B cell (primary cell): ENCODE results near the gene MICA. TPM values are rescaled to one million over a fixed set of nuclear protein-coding genes. Genes with fewer than 3 reads are reported as not detected.

Source experiments
- ATAC-seq: fragments of 200-7000 bp; cut with Tn5 transposase; one replicate; pipeline ENCODE4 v1.10.0; 2021; ENCODE audit warnings: low read depth, mild to moderate bottlenecking, moderate number of reproducible peaks, moderate library complexity
- CTCF ChIA-PET: fragments of 350-600 bp; sonication (Branson Sonifier 250); formaldehyde crosslinking; loops from one replicate; lab custom pipeline; 2021; ENCODE audit warnings: antibody characterized with exemption, inconsistent platforms; lab: Charles Lee
- POLR2A ChIA-PET: fragments of 350-600 bp; sonication (Branson Sonifier 250); formaldehyde crosslinking; loops from one replicate; lab custom pipeline; 2021; ENCODE audit warnings: antibody characterized with exemption; lab: Charles Lee
- DNase-seq: peaks from one replicate; pipeline ENCODE4 v3.0.0; 2013
- H2AFZ ChIP-seq: 2 replicates; pipeline ENCODE4 v1.6.1; 2012; ENCODE audit warnings: mild to moderate bottlenecking, low read depth, low read length; ENCODE audit not compliant: insufficient read depth, poor library complexity, severe bottlenecking
- H3K27ac ChIP-seq, 2 donors: 1 replicate in 1 of 2; 2 replicates in 1 of 2; pipeline ENCODE4 v1.5.1; 2012 to 2013; ENCODE audit warnings: low read length in 2 of 2, mild to moderate bottlenecking in 2 of 2, moderate library complexity in 1 of 2
- H3K27me3 ChIP-seq, 4 experiments: fragments of 200-600 bp in 1 of 4; sonication (generic) in 1 of 4; replicated peaks in 1 of 4; 1 replicate in 2 of 4; 2 replicates in 2 of 4; pipeline versions ENCODE4 v1.6.1 to v1.7.0; 2013 to 2016; ENCODE audit warnings: low read length in 3 of 4, mild to moderate bottlenecking in 2 of 4, mixed read lengths in 1 of 4, moderate library complexity in 1 of 4; ENCODE audit not compliant: insufficient read depth in 4 of 4, control insufficient read depth in 3 of 4; ENCODE audit errors: control extremely low read depth in 1 of 4
- H3K36me3 ChIP-seq, 2 experiments: replicated peaks in 1 of 2; 1 replicate in 1 of 2; 2 replicates in 1 of 2; pipeline versions ENCODE4 v1.6.1 to v1.7.1; 2013; ENCODE audit warnings: low read length in 1 of 2; ENCODE audit not compliant: insufficient read depth in 2 of 2, control insufficient read depth in 1 of 2; ENCODE audit errors: control extremely low read depth in 1 of 2, extremely low read depth in 1 of 2
- H3K4me1 ChIP-seq, 2 donors: fragments of 200-600 bp in 1 of 2; sonication (generic) in 1 of 2; 1 replicate in 1 of 2; 2 replicates in 1 of 2; pipeline versions ENCODE4 v1.5.1 to v1.6.1; 2013 to 2017; ENCODE audit warnings: low read length in 2 of 2; ENCODE audit not compliant: control insufficient read depth in 2 of 2, insufficient read depth in 2 of 2
- H3K4me2 ChIP-seq: replicated peaks from 2 replicates; pipeline ENCODE3; 2012; ENCODE audit warnings: mild to moderate bottlenecking, low read depth, low read length; ENCODE audit not compliant: poor library complexity, severe bottlenecking
- H3K4me3 ChIP-seq, 5 experiments: fragments of 200-600 bp in 1 of 5; sonication (generic) in 1 of 5; 1 replicate in 3 of 5; 2 replicates in 2 of 5; pipeline versions ENCODE4 v1.5.1 to v1.7.0; 2011 to 2016; ENCODE audit warnings: low read length in 4 of 5, mild to moderate bottlenecking in 4 of 5, low read depth in 2 of 5, control low read depth in 1 of 5, moderate library complexity in 1 of 5; ENCODE audit not compliant: insufficient read depth in 1 of 5; ENCODE audit errors: control extremely low read depth in 1 of 5, extremely low read depth in 1 of 5
- H3K79me2 ChIP-seq: fragments of 200-600 bp; sonication (generic); one replicate; pipeline ENCODE4 v1.6.0; 2016; ENCODE audit warnings: low read length; ENCODE audit not compliant: control insufficient read depth, insufficient read depth
- H3K9ac ChIP-seq: fragments of 200-600 bp; sonication (generic); 2 replicates; pipeline ENCODE4 v1.6.1; 2017; ENCODE audit warnings: mild to moderate bottlenecking, low read length, moderate library complexity
- H3K9me3 ChIP-seq, 3 donors: one replicate each; pipeline versions ENCODE4 v1.6.1 to v1.7.1; 2013; ENCODE audit warnings: low read length in 2 of 3; ENCODE audit not compliant: control insufficient read depth in 2 of 3, insufficient read depth in 1 of 3; ENCODE audit errors: control extremely low read depth in 1 of 3
- H4K20me1 ChIP-seq: 2 replicates; pipeline ENCODE4 v1.6.0; 2012; ENCODE audit warnings: mild to moderate bottlenecking, low read length; ENCODE audit not compliant: insufficient read depth, control insufficient read depth, poor library complexity, severe bottlenecking
- H3K27ac Mint-ChIP-seq: one replicate; pipeline ENCODE4 v1.8.0; 2021; ENCODE audit warnings: mixed read lengths
- H3K27me3 Mint-ChIP-seq: one replicate; pipeline ENCODE4 v1.8.0; 2021; ENCODE audit warnings: mixed read lengths
- H3K4me1 Mint-ChIP-seq: one replicate; pipeline ENCODE4 v1.8.0; 2021; ENCODE audit warnings: mixed read lengths
- H3K4me3 Mint-ChIP-seq: one replicate; pipeline ENCODE4 v1.8.0; 2021; ENCODE audit warnings: mixed read lengths
- H3K9me3 Mint-ChIP-seq: one replicate; pipeline ENCODE4 v1.8.0; 2022; ENCODE audit warnings: mixed read lengths; ENCODE audit not compliant: insufficient read depth
- EZH2 ChIP-seq: IDR thresholded peaks from 2 replicates; pipeline ENCODE4 v1.6.1; 2012; ENCODE audit warnings: borderline replicate concordance, low read depth, mild to moderate bottlenecking, moderate library complexity, low read length; ENCODE audit not compliant: insufficient read depth, poor library complexity, severe bottlenecking
- WGBS: methylation state at CpG from one replicate; pipeline ENCODE4 v1.1.5; 2013; ENCODE audit warnings: missing lambda C conversion rate; ENCODE audit not compliant: insufficient coverage; 5-methylcytosine and 5-hydroxymethylcytosine counted together
- intact Hi-C: fragments of 100-400 bp; cut with micrococcal nuclease; formaldehyde crosslinking; loops from one replicate; pipeline ENCODE4 v1.10.0; 2022
- polyA plus RNA-seq: library from polyadenylated mRNA; depleted of rRNA; stranded (reverse); fragments of >200 nt; gene quantifications from 2 replicates; pipeline ENCODE4 v1.2.3, GENCODE V29; 2012
- total RNA-seq, 2 donors: library from RNA; stranded (reverse); fragments of 120-200 nt in 1 of 2; gene quantifications; 1 replicate in 1 of 2; 2 replicates in 1 of 2; pipeline versions ENCODE4 v1.2.3 to v1.2.4, GENCODE V29; 2013 to 2022
- TF ChIP-seq, protein P1 (sequence below): fragments of 200-600 bp; IDR thresholded peaks from one replicate; pipeline ENCODE4 v1.8.0; 2022; ENCODE audit warnings: antibody characterized with exemption, mild to moderate bottlenecking

MICA gene
- total and polyA plus RNA-seq, 2 donors (not counting 1 experiment from before 2014, with no cell fraction given) = 13.9 to 28.5 TPM

DNA sequence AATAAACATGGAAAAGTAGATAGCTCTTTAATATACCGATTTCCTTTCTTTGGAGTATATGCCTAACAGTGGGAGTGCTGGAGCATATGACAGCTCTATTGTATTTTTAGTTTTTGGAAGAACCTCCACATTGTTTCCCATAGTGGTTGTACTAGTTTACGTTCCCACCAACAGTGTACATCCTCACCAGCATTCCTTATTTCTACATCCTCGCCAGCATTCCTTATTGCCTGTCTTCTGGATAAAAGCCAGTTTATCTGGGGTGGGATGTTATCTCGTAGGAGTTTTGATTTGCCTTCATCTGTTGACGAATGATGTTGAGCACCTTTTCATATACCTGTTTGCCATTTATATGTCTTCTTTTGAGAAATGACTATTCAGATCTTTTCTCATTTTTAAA is 2.6 kb downstream of the MICA start:
- intact Hi-C loops = no loop called here
- H2AFZ ChIP-seq = no peak overlapping the region
- Mint-ChIP-seq H3K4me1 (peaks cover 67% of the 10 kb centered on the region), H3K9me3 (no peaks in the 10 kb centered on the region), H3K27me3 (no peaks in the 10 kb centered on the region), H3K27ac (no peak overlapping the region), H3K4me3 (peak overlapping the region; percentile 64)
- no CpG with 5 or more reads among the region's 5 CpGs for WGBS
- ChIA-PET POLR2A (no interaction called here), CTCF (interaction anchor here (1.1 kb wide), 1 partner anchor 33 kb away, joined by 3 read pairs; no protein-coding TSS in a partner anchor)
- H4K20me1 ChIP-seq = peaks cover 55% of the 10 kb centered on the region
- H3K9me3 ChIP-seq = no peaks in the 10 kb centered on the region
- H3K9ac ChIP-seq = no peak overlapping the region
- peaks cover 28 to 36% of the 10 kb centered on the region in 2 donors for H3K4me1 ChIP-seq
- peaks cover under 1 to 1% of the 10 kb centered on the region in 2 experiments for H3K36me3 ChIP-seq
- H3K4me3 ChIP-seq = no peak overlapping the region
- DNase-seq (no peak), ATAC-seq (no peak)
- H3K4me2 ChIP-seq = no peak overlapping the region
- no peak overlapping the region for H3K27ac ChIP-seq
- no peak for TF ChIP-seq EZH2
- TF ChIP-seq, protein P1, sequence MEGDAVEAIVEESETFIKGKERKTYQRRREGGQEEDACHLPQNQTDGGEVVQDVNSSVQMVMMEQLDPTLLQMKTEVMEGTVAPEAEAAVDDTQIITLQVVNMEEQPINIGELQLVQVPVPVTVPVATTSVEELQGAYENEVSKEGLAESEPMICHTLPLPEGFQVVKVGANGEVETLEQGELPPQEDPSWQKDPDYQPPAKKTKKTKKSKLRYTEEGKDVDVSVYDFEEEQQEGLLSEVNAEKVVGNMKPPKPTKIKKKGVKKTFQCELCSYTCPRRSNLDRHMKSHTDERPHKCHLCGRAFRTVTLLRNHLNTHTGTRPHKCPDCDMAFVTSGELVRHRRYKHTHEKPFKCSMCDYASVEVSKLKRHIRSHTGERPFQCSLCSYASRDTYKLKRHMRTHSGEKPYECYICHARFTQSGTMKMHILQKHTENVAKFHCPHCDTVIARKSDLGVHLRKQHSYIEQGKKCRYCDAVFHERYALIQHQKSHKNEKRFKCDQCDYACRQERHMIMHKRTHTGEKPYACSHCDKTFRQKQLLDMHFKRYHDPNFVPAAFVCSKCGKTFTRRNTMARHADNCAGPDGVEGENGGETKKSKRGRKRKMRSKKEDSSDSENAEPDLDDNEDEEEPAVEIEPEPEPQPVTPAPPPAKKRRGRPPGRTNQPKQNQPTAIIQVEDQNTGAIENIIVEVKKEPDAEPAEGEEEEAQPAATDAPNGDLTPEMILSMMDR = no peak
- no peaks in the 10 kb centered on the region for H3K27me3 ChIP-seq
- peaks cover 90% of the 10 kb centered on the region for H3K79me2 ChIP-seq

DNA sequence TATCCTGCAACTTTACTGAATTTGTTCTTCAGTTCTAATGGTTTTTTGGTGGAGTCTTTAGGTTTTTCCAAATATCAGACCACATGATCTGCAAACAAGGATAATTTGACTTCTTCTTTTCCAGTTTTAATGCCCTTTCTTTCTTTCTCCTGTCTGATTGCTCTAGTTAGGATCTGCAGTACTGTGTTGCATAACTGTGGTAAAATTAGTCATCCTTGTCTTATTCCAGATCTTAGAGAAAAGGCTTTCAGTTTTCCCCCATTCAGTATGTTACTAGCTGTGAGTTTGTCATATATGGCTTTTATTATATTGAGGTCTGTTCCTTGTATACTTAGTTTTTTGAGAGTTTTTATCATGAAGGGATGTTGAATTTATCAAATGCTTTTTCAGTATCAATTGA is 4.3 kb downstream of the MICA start:
- CTCF ChIA-PET = no interaction called here
- Mint-ChIP-seq H3K9me3 (no peaks in the 10 kb centered on the region), H3K4me1 (peaks cover 50% of the 10 kb centered on the region), H3K4me3 (no peak overlapping the region), H3K27me3 (no peaks in the 10 kb centered on the region), H3K27ac (no peak overlapping the region)
- Histone ChIP-seq H3K4me2 (no peak overlapping the region), H3K9me3 (no peaks in the 10 kb centered on the region), H4K20me1 (peaks cover 63% of the 10 kb centered on the region), H3K27me3 (no peaks in the 10 kb centered on the region), H3K9ac (no peak overlapping the region), H2AFZ (no peak overlapping the region), H3K79me2 (peaks cover 86% of the 10 kb centered on the region), H3K27ac (no peak overlapping the region), H3K4me1 (peaks cover 11 to 18% of the 10 kb centered on the region in 2 donors), H3K4me3 (no peak overlapping the region), H3K36me3 (peaks cover 1 to 17% of the 10 kb centered on the region in 2 experiments)
- ATAC-seq (no peak), DNase-seq (no peak)
- intact Hi-C loops = no loop called here
- POLR2A ChIA-PET = no interaction called here
- no peak for TF ChIP-seq EZH2
- TF ChIP-seq, protein P1 = no peak
